Lower leg skin (tissue), 4 donors: ENCODE measurements around the gene STK4. TPM values are rescaled to one million over a fixed set of nuclear protein-coding genes. Genes with fewer than 3 reads are reported as not detected.

Experiments used
- DNase-seq, 2 donors: peaks; one replicate each; pipeline ENCODE4 v3.0.0-alpha.2; 2019; ENCODE audit warnings: low spot score in 2 of 2
- H3K4me3 ChIP-seq: fragments of 200-600 bp; sonication (generic); 2 replicates; pipeline ENCODE4 v1.5.1; 2017; ENCODE audit warnings: mild to moderate bottlenecking, low read depth; ENCODE audit not compliant: poor library complexity, severe bottlenecking
- POLR2A ChIP-seq, 2 donors: fragments of 450-650 bp; IDR thresholded peaks; one replicate each; pipeline ENCODE4 v1.6.1; 2016 to 2017; ENCODE audit warnings: antibody characterized with exemption in 2 of 2, mild to moderate bottlenecking in 1 of 2, moderate library complexity in 1 of 2
- WGBS, 2 donors: methylation state at CpG; one replicate each; pipeline ENCODE4 v1.1.5; 2018; 5-methylcytosine and 5-hydroxymethylcytosine counted together
- intact Hi-C: fragments of 100-400 bp; cut with DNase I; formaldehyde crosslinking; loops from one replicate; pipeline ENCODE4 v1.15.0; 2023; ENCODE audit warnings: low total_unique reads
- total RNA-seq, 4 donors: library from RNA; depleted of rRNA; stranded (reverse); fragments of >200 nt; gene quantifications; one replicate each; pipeline ENCODE4 v1.1.0, GENCODE V29; 2016
- TF ChIP-seq, protein P1 (sequence below), 3 donors: fragments of 450-650 bp; IDR thresholded peaks; one replicate each; pipeline ENCODE4 v1.5.1; 2016; ENCODE audit warnings: antibody characterized with exemption in 3 of 3, mild to moderate bottlenecking in 3 of 3, moderate library complexity in 2 of 3

Gene STK4
- total RNA-seq, 4 donors from 2014 or later, result 27.0 to 37.4 (median 28.2) TPM

DNA sequence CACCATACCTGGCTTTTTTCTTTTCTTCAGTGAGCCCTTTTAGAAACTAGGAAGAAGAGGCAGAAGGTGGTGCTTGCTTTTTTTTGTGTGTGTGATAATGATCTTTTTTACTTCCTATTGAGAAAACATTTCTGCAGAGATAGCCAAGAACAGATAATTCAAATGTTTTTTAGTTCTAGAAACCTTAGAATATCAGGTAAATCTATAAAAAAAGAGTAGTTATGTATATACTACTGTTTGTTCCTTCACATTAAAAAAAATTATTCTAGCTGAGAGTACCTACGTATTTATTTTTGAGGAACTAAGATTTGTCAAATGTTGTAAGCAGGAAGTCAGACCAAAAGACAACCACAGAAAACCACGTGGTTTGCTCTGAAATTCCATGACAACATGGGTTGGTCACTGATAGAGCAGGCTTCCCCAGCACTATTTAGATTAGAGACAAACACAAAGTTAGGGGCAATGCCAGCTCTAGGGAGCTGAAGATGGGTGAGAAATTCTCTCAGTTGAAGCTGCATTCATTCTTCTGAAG, 12.8 kb downstream of the STK4 start:
- intact Hi-C loops, result no loop called here
- TF ChIP-seq POLR2A (IDR thresholded peaks at IDR 0.05), result no peak
- TF ChIP-seq, protein P1, sequence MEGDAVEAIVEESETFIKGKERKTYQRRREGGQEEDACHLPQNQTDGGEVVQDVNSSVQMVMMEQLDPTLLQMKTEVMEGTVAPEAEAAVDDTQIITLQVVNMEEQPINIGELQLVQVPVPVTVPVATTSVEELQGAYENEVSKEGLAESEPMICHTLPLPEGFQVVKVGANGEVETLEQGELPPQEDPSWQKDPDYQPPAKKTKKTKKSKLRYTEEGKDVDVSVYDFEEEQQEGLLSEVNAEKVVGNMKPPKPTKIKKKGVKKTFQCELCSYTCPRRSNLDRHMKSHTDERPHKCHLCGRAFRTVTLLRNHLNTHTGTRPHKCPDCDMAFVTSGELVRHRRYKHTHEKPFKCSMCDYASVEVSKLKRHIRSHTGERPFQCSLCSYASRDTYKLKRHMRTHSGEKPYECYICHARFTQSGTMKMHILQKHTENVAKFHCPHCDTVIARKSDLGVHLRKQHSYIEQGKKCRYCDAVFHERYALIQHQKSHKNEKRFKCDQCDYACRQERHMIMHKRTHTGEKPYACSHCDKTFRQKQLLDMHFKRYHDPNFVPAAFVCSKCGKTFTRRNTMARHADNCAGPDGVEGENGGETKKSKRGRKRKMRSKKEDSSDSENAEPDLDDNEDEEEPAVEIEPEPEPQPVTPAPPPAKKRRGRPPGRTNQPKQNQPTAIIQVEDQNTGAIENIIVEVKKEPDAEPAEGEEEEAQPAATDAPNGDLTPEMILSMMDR (IDR thresholded peaks at IDR 0.05), result no peak
- H3K4me3 ChIP-seq, result no peak overlapping the region
- 60% methylated on average over 2 of the region's 2 CpGs for WGBS, 2 donors
- DNase-seq, result peak in 1 of 2 donors; percentile 62

DNA sequence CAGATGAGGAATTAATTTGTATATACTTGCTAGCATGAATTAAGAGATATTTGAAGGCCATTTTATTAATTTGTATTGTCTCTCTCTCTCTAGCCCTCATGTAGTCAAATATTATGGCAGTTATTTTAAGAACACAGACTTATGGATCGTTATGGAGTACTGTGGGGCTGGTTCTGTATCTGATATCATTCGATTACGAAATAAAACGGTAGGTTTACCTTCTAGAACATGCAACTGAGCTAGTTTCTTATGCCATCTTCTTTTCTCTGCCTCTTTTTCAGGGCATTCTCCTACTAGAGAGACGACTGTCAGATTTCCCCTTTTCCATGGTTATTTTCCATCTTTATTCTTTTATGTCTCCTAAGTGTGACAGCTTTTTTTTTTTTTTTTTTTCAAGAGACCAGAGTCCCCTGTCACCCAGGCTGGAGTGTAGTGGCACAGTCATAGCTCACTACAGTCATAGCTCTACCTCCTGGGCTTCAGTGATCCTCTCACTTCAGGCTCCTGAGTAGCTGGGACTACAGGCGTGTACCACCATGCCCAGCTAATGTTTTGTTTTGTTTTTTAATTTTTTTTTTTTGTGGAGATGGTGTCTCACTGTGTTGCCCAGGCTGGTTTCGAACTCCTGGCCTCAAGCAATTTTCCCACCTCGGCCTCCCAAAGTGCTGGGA, 15.6 kb downstream of the STK4 start:
- WGBS, 2 donors, result 89 to 92% methylated on average over 8 of the region's 8 CpGs
- intact Hi-C loops, result no loop called here

DNA sequence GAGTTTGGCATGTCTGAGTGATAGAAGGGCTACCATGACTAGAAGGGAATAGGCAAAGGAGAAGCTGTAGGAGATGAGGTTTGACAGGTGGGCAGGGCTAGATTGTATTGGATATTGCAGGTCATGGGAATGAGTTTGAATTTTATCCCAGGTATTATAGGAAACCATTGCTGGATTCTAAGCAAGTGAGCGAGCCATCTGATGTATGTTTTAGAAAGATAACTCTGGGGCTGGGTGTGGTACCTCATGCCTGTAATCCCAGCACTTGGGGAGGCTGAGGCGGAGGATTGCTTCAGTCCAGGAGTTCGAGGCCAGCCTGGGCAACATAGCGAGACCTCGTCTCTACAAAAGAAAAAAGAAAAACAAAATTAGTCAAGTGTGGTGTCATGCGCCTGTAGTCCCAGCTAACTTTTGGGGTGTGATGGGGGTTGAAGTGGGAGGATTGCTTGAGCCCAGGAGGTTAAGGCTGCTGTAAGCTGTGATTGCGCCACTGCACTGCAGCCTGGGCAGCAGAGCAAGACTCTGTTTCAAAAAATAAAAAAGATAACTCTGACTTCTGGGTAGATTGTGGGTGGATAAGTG, 16.9 kb downstream of the STK4 start:
- intact Hi-C loops, result no loop called here
- no peak overlapping the region for H3K4me3 ChIP-seq
- 97 to 98% methylated on average over 7 of the region's 7 CpGs for WGBS, 2 donors
- no peak for TF ChIP-seq POLR2A (IDR thresholded peaks at IDR 0.05)
- TF ChIP-seq, protein P1 (IDR thresholded peaks at IDR 0.05), result no peak
- no peak for DNase-seq

More for the DNA sequence above, 15.6 kb downstream of the STK4 start:
- DNase-seq, result no peak
- H3K4me3 ChIP-seq, result no peak overlapping the region
- TF ChIP-seq, protein P1 (IDR thresholded peaks at IDR 0.05), result no peak
- no peak for TF ChIP-seq POLR2A (IDR thresholded peaks at IDR 0.05)

DNA sequence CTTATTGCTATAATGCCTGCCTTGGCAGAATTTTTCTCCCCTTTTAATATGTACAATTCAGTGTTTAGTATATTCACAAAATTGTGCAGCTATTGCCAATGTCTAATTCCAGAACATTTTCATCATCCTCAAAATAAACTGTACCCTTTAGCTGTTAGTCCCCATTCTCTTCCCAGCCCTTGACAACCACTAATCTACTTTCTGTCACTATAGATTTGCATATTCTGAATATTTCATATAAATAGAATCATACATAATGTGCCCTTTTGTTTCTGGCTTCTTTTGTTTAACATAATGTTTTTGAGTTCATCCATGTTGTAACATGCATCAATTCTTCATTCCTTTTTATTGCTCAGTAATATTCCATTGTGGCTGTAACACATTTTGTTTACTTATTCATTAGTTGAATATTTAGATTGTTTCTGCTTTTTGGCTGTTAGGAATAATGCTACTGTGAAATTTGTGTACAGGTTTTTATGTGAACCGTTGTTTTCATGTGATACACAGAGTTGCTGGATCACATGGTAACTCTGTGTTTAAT, 22.4 kb downstream of the STK4 start:
- no peak overlapping the region for H3K4me3 ChIP-seq
- DNase-seq, result no peak
- WGBS, 2 donors, result 81% methylated on average over 1 of the region's 1 CpG
- intact Hi-C loops, result no loop called here
- no peak for TF ChIP-seq POLR2A (IDR thresholded peaks at IDR 0.05)
- TF ChIP-seq, protein P1 (IDR thresholded peaks at IDR 0.05), result no peak

DNA sequence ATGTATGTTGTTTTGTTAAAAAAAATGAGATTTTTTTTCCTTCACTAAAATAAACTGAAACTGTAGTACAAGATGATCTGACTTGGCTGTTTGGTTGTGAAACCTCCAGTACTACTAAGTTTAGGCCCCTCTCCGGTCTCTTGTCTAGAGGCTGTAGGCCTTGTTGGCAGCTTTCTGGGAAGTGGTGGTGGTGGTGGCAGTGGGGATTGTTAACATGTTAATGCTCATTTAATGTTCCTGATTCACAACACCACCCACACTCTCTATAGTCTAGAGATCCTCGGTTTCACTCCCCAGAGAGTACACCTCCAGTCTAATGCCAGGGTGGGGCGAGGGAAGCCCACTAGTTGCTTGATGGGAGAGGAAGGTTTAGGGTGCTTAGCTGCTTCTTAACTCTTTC, 24.1 kb downstream of the STK4 start:
- intact Hi-C loops, result no loop called here
- TF ChIP-seq, protein P1 (IDR thresholded peaks at IDR 0.05), result no peak
- TF ChIP-seq POLR2A (IDR thresholded peaks at IDR 0.05), result no peak
- no peak overlapping the region for H3K4me3 ChIP-seq
- WGBS, 2 donors, result 41 to 59% methylated on average over 3 of the region's 3 CpGs
- no peak for DNase-seq
